K562 (cell line): Measurements from ENCODE around the gene SLC44A5. TPM values are rescaled to one million over a fixed set of nuclear protein-coding genes. Genes with fewer than 3 reads are reported as not detected.

ENCODE experiments used
- ATF2 ChIP-seq: sonication (generic); formaldehyde crosslinking; IDR thresholded peaks from 2 replicates; pipeline ENCODE4 v1.8.1; 2022; ENCODE audit warnings: missing genetic modification reagents
- BMI1 ChIP-seq: fragments of 150-350 bp; IDR thresholded peaks from 2 replicates; pipeline ENCODE4 v1.6.1; 2014; ENCODE audit warnings: low read length
- E4F1 ChIP-seq: fragments of 250-450 bp; sonication (Bioruptor Pico); IDR thresholded peaks from 2 replicates; pipeline ENCODE4 v1.5.0; 2021; ENCODE audit warnings: mild to moderate bottlenecking, borderline replicate concordance
- HDAC1 ChIP-seq, 2 experiments: fragments of 450-650 bp; IDR thresholded peaks; 2 replicates each; pipeline ENCODE4 v1.6.1; 2016 to 2017; ENCODE audit warnings: inconsistent platforms in 1 of 2, mild to moderate bottlenecking in 1 of 2, moderate library complexity in 1 of 2
- NKRF ChIP-seq: fragments of 450-650 bp; IDR thresholded peaks from 2 replicates; pipeline ENCODE4 v1.6.1; 2016; ENCODE audit warnings: borderline replicate concordance
- NR3C1 ChIP-seq: sonication (generic); formaldehyde crosslinking; IDR thresholded peaks from 2 replicates; pipeline ENCODE4 v1.8.1; 2022; ENCODE audit warnings: missing genetic modification reagents
- PHF8 ChIP-seq: fragments of 200-600 bp; sonication (generic); IDR thresholded peaks from 2 replicates; pipeline ENCODE4 v1.6.1; 2012; ENCODE audit warnings: mixed run types, mild to moderate bottlenecking, inconsistent platforms, low read length, moderate library complexity, borderline replicate concordance
- RNF2 ChIP-seq: sonication (generic); IDR thresholded peaks from 2 replicates; pipeline ENCODE4 v1.6.1; 2016
- SMAD4 ChIP-seq: fragments of 250-450 bp; sonication (Bioruptor Pico); conservative IDR thresholded peaks from 2 replicates; pipeline ENCODE4 v1.8.0; 2021; ENCODE audit warnings: inconsistent platforms, mild to moderate bottlenecking, moderate library complexity
- ZKSCAN3 ChIP-seq: fragments of 250-450 bp; sonication (Bioruptor Pico); IDR thresholded peaks from 2 replicates; pipeline ENCODE4 v1.4.0; 2020
- ZNF174 ChIP-seq: fragments of 250-450 bp; sonication (Bioruptor Pico); IDR thresholded peaks from 2 replicates; pipeline ENCODE4 v1.4.0; 2020; ENCODE audit warnings: mild to moderate bottlenecking
- ZNF212 ChIP-seq: fragments of 450-650 bp; formaldehyde crosslinking; IDR thresholded peaks from 2 replicates; pipeline ENCODE4 v1.4.0; 2020; ENCODE audit warnings: mild to moderate bottlenecking
- ZNF324 ChIP-seq: fragments of 250-450 bp; sonication (Bioruptor Pico); IDR thresholded peaks from 2 replicates; pipeline ENCODE4 v1.4.0; 2020; ENCODE audit warnings: mild to moderate bottlenecking
- ZNF445 ChIP-seq: fragments of 250-450 bp; sonication (Bioruptor Pico); IDR thresholded peaks from 2 replicates; pipeline ENCODE4 v1.4.0; 2020; ENCODE audit warnings: low read depth, mild to moderate bottlenecking, moderate library complexity
- ZNF699 ChIP-seq: fragments of 250-450 bp; sonication (Bioruptor Pico); IDR thresholded peaks from 2 replicates; pipeline ENCODE4 v1.8.0; 2021; ENCODE audit warnings: mild to moderate bottlenecking, moderate library complexity; ENCODE audit not compliant: insufficient replicate concordance
- polyA plus RNA-seq, 8 experiments: library from polyadenylated mRNA; depleted of rRNA in 4 of 8; stranded (reverse) in 5 of 8; unstranded in 3 of 8; fragments of >200 nt; fragmentation: Nextera tagmentation in 2 of 8; fragmentation: Illumina TruSeq in 1 of 8; extraction: Ambion mirVana in 2 of 8; extraction: Trizol in 1 of 8; gene quantifications; 2 replicates each; pipeline versions ENCODE4 v1.2.1 to v1.2.3, GENCODE V29; 2011 to 2014; ENCODE audit warnings: inconsistent platforms in 1 of 8, missing spikeins in 1 of 8
- total RNA-seq, 7 experiments: library from RNA; depleted of rRNA in 6 of 7; stranded (reverse); fragments of >200 nt in 6 of 7; fragmentation: Illumina TruSeq in 2 of 7; extraction: Trizol in 2 of 7; gene quantifications; 2 replicates each; pipeline versions ENCODE4 v1.2.1 to v1.2.3, GENCODE V29; 2011 to 2021; ENCODE audit warnings: low replicate concordance in 1 of 7
- TF ChIP-seq, protein P1 (sequence below): sonication (generic); formaldehyde crosslinking; IDR thresholded peaks from 2 replicates; pipeline ENCODE4 v1.9.0; 2022; ENCODE audit warnings: mild to moderate bottlenecking, missing genetic modification reagents
- TF ChIP-seq, protein P2 (sequence below): fragments of 250-450 bp; sonication (Bioruptor Pico); IDR thresholded peaks from 2 replicates; pipeline ENCODE4 v1.4.0; 2020; ENCODE audit warnings: mild to moderate bottlenecking, moderate library complexity
- TF ChIP-seq, protein P3 (sequence below): fragments of 250-450 bp; sonication (Bioruptor Pico); IDR thresholded peaks from 2 replicates; pipeline ENCODE4 v1.8.0; 2022; ENCODE audit warnings: inconsistent platforms

The SLC44A5 gene
- total and polyA plus RNA-seq, 9 of the 15 experiments (the other 6 are each of a cell fraction or from before 2014, with no cell fraction given) = 1.2 to 10.1 (median 3.2) TPM

DNA sequence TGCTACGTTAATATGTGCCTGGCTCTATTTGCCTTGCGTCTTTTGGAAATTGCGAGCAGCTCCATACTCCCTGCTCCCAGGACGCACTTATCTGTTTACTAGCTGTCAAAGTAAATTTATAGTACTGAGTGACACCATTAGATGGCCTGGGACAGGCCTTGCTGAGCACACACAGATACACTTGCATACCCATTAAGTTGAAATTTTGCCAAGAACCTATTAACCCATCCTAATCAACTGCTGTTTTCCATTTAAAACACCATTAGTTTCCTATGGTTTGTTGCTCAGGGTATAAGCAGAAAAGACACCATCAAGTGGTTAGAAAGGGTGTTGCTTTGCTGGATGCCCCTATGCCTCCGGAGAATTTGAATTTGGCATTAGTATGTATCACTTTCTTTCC, 187.3 kb downstream of the SLC44A5 start (continued):
- TF ChIP-seq, protein P1, sequence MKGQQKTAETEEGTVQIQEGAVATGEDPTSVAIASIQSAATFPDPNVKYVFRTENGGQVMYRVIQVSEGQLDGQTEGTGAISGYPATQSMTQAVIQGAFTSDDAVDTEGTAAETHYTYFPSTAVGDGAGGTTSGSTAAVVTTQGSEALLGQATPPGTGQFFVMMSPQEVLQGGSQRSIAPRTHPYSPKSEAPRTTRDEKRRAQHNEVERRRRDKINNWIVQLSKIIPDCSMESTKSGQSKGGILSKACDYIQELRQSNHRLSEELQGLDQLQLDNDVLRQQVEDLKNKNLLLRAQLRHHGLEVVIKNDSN (CRISPR knock-in tag) = no peak
- TF ChIP-seq E4F1 (CRISPR knock-in tag) (no peak), ZKSCAN3 (CRISPR knock-in tag) (no peak), NKRF (no peak), ZNF445 (no peak), ZNF212 (CRISPR knock-in tag) (no peak), NR3C1 (CRISPR knock-in tag) (no peak), PHF8 (no peak), ZNF699 (CRISPR knock-in tag) (no peak), HDAC1 (IDR thresholded peaks at IDR 0.05) (no peak), RNF2 (no peak), BMI1 (no peak), ZNF174 (CRISPR knock-in tag) (no peak), ZNF324 (CRISPR knock-in tag) (no peak), SMAD4 (CRISPR knock-in tag) (no peak), ATF2 (CRISPR knock-in tag) (no peak)
- TF ChIP-seq, protein P2, sequence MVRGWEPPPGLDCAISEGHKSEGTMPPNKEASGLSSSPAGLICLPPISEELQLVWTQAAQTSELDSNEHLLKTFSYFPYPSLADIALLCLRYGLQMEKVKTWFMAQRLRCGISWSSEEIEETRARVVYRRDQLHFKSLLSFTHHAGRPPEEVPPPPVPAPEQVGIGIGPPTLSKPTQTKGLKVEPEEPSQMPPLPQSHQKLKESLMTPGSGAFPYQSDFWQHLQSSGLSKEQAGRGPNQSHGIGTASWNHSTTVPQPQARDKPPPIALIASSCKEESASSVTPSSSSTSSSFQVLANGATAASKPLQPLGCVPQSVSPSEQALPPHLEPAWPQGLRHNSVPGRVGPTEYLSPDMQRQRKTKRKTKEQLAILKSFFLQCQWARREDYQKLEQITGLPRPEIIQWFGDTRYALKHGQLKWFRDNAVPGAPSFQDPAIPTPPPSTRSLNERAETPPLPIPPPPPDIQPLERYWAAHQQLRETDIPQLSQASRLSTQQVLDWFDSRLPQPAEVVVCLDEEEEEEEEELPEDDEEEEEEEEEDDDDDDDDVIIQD (CRISPR knock-in tag) = no peak
- TF ChIP-seq, protein P3, sequence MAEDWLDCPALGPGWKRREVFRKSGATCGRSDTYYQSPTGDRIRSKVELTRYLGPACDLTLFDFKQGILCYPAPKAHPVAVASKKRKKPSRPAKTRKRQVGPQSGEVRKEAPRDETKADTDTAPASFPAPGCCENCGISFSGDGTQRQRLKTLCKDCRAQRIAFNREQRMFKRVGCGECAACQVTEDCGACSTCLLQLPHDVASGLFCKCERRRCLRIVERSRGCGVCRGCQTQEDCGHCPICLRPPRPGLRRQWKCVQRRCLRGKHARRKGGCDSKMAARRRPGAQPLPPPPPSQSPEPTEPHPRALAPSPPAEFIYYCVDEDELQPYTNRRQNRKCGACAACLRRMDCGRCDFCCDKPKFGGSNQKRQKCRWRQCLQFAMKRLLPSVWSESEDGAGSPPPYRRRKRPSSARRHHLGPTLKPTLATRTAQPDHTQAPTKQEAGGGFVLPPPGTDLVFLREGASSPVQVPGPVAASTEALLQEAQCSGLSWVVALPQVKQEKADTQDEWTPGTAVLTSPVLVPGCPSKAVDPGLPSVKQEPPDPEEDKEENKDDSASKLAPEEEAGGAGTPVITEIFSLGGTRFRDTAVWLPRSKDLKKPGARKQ (CRISPR knock-in tag) = no peak
